Astrocyte of the spinal cord (primary cell): ENCODE results near the gene CDC42SE2.
"Not testable (repeated sequence)": the region's sequence is repeated elsewhere in the genome, so short reads cannot be mapped to it uniquely, and the experiment has no call there.

ENCODE experiments used
- DNase-seq: peaks from one replicate; pipeline ENCODE4 v3.0.0; 2011; ENCODE audit warnings: low read depth, low spot score
- H3K4me3 ChIP-seq: 2 replicates; pipeline ENCODE4 v1.5.1; 2011; ENCODE audit warnings: low read depth, mild to moderate bottlenecking, low read length, moderate library complexity
- CTCF ChIP-seq: IDR thresholded peaks from 2 replicates; pipeline ENCODE4 v1.5.1; 2012; ENCODE audit warnings: low read depth, mild to moderate bottlenecking, low read length, inconsistent platforms
- in situ Hi-C: cut with HindIII; loops from 2 replicates; pipeline ENCODE4 v1.10.0; 2017; ENCODE audit warnings: low sequenced_read_pairs

The CDC42SE2 gene

GRCh38 chr5:131266370-131267060 is 2.7 kb downstream of the CDC42SE2 start:
- no peak for TF ChIP-seq CTCF
- in situ Hi-C loops, result no loop called here
- no peak overlapping the region for H3K4me3 ChIP-seq
- DNase-seq, result no peak

- H3K4me3 ChIP-seq, result no peak overlapping the region
- DNase-seq, result peak; percentile 12
These were observed 5.0 kb downstream of the CDC42SE2 start for GRCh38 chr5:131268758-131269370.

GRCh38 chr5:131270809-131271208 is 7.0 kb downstream of the CDC42SE2 start:
- in situ Hi-C loops, result no loop called here
- H3K4me3 ChIP-seq, result no peak overlapping the region
- peak; percentile 32 for DNase-seq

More at GRCh38 chr5:131268758-131269370, 5.0 kb downstream of the CDC42SE2 start:
- no peak for TF ChIP-seq CTCF
- in situ Hi-C loops, result no loop called here

GRCh38 chr5:131271888-131272287 is 8.0 kb downstream of the CDC42SE2 start:
- DNase-seq, in situ Hi-C loops, H3K4me3 ChIP-seq: not testable (repeated sequence)

More at GRCh38 chr5:131270809-131271208, 7.0 kb downstream of the CDC42SE2 start:
- TF ChIP-seq CTCF, result no peak

GRCh38 chr5:131272307-131272706 is 8.5 kb downstream of the CDC42SE2 start:
- no peak for DNase-seq
- TF ChIP-seq CTCF, result no peak
- H3K4me3 ChIP-seq, result no peak overlapping the region
- in situ Hi-C loops, result no loop called here

GRCh38 chr5:131272724-131273123 is 8.9 kb downstream of the CDC42SE2 start:
- no peak for TF ChIP-seq CTCF
- H3K4me3 ChIP-seq, result no peak overlapping the region
- DNase-seq, result no peak
- in situ Hi-C loops, result no loop called here

GRCh38 chr5:131274326-131275063 is 10.6 kb downstream of the CDC42SE2 start:
- DNase-seq, result no peak
- no peak for TF ChIP-seq CTCF
- in situ Hi-C loops, result no loop called here
- no peak overlapping the region for H3K4me3 ChIP-seq
